ENCODE results near the gene TAX1BP1.
"Not testable (repeated sequence)": the region's sequence is repeated elsewhere in the genome, so short reads cannot be mapped to it uniquely, and the experiment has no call there.

The TAX1BP1 gene

GRCh38 chr7:27840760-27841364 is 100.9 kb downstream of the TAX1BP1 start:
- in situ Hi-C loops (cut with MboI; ENCODE audit: low pct_unique_long_range_greater_than_20kb, low sequenced_read_pairs, unreplicated experiment): no loop called here

GRCh38 chr7:27842094-27842692 is 102.2 kb downstream of the TAX1BP1 start:
- in situ Hi-C loops (cut with MboI; ENCODE audit: low pct_unique_long_range_greater_than_20kb, low sequenced_read_pairs, unreplicated experiment): no loop called here
- DNase-seq (ENCODE audit: low spot score): no peak
- TF ChIP-seq CTCF (IDR thresholded peaks at IDR 0.05; ENCODE audit: extremely low read depth, insufficient read depth, missing control alignments): no peak

More at GRCh38 chr7:27840760-27841364, 100.9 kb downstream of the TAX1BP1 start:
- no peak for TF ChIP-seq CTCF (IDR thresholded peaks at IDR 0.05; ENCODE audit: extremely low read depth, insufficient read depth, missing control alignments)
- no peak for DNase-seq (ENCODE audit: low spot score)

- TF ChIP-seq CTCF (IDR thresholded peaks at IDR 0.05; ENCODE audit: extremely low read depth, insufficient read depth, missing control alignments): no peak
- in situ Hi-C loops (cut with MboI; ENCODE audit: low pct_unique_long_range_greater_than_20kb, low sequenced_read_pairs, unreplicated experiment): no loop called here
- DNase-seq (ENCODE audit: low spot score): peak; percentile 13
Observed at GRCh38 chr7:27842851-27843250, 102.9 kb downstream of the TAX1BP1 start.

GRCh38 chr7:27843584-27844305 is 103.8 kb downstream of the TAX1BP1 start:
- in situ Hi-C loops (cut with MboI; ENCODE audit: low pct_unique_long_range_greater_than_20kb, low sequenced_read_pairs, unreplicated experiment): no loop called here
- peak; percentile 12 for DNase-seq (ENCODE audit: low spot score)
- no peak for TF ChIP-seq CTCF (IDR thresholded peaks at IDR 0.05; ENCODE audit: extremely low read depth, insufficient read depth, missing control alignments)

GRCh38 chr7:27846388-27846787 is 106.4 kb downstream of the TAX1BP1 start:
- in situ Hi-C loops (cut with MboI; ENCODE audit: low pct_unique_long_range_greater_than_20kb, low sequenced_read_pairs, unreplicated experiment): no loop called here
- DNase-seq (ENCODE audit: low spot score): no peak
- no peak for TF ChIP-seq CTCF (IDR thresholded peaks at IDR 0.05; ENCODE audit: extremely low read depth, insufficient read depth, missing control alignments)

GRCh38 chr7:27850531-27850930 is 110.6 kb downstream of the TAX1BP1 start:
- no peak for DNase-seq (ENCODE audit: low spot score)
- in situ Hi-C loops (cut with MboI; ENCODE audit: low pct_unique_long_range_greater_than_20kb, low sequenced_read_pairs, unreplicated experiment): no loop called here
- no peak for TF ChIP-seq CTCF (IDR thresholded peaks at IDR 0.05; ENCODE audit: extremely low read depth, insufficient read depth, missing control alignments)

GRCh38 chr7:27856703-27857485 is 116.9 kb downstream of the TAX1BP1 start:
- DNase-seq (ENCODE audit: low spot score); in situ Hi-C loops (cut with MboI; ENCODE audit: low pct_unique_long_range_greater_than_20kb, low sequenced_read_pairs, unreplicated experiment): not testable (repeated sequence)
